Measurements from ENCODE around the gene ANKRD40. TPM values are rescaled to one million over a fixed set of nuclear protein-coding genes. Genes with fewer than 3 reads are reported as not detected.

ANKRD40 gene
- total and polyA plus RNA-seq, 3 donors from 2014 or later, result 24.3 to 31.7 (median 24.7) TPM

- 91 to 94% methylated on average over 24 of the region's 24 CpGs for WGBS, 2 donors
- no peak for DNase-seq
Observed at GRCh38 chr17:50676065-50676975, 31.4 kb downstream of the ANKRD40 start.

GRCh38 chr17:50675627-50676026, 32.1 kb downstream of the ANKRD40 start:
- Histone ChIP-seq H3K36me3 (ENCODE audit: low read depth, missing control alignments) (no peaks in the 10 kb centered on the region), H3K9me3 (no peaks in the 10 kb centered on the region), H3K4me1 (no peaks in the 10 kb centered on the region), H3K27ac (no peak overlapping the region), H3K27me3 (no peaks in the 10 kb centered on the region), H3K4me3 (no peak overlapping the region)
- WGBS, 2 donors, result 91 to 93% methylated on average over 2 to 7 of the region's 7 CpGs
- no peak for DNase-seq
- intact Hi-C loops (cut with DNase I; ENCODE audit: low total_unique reads), result no loop called here
- no peak for TF ChIP-seq CTCF (IDR thresholded peaks at IDR 0.05)
- TF ChIP-seq POLR2A (IDR thresholded peaks at IDR 0.05), result no peak

More at GRCh38 chr17:50676065-50676975, 31.4 kb downstream of the ANKRD40 start:
- intact Hi-C loops (cut with DNase I; ENCODE audit: low total_unique reads), result no loop called here
- no peaks in the 10 kb centered on the region for H3K9me3 ChIP-seq
- no peaks in the 10 kb centered on the region for H3K27me3 ChIP-seq
- no peak overlapping the region for H3K27ac ChIP-seq
- TF ChIP-seq CTCF (IDR thresholded peaks at IDR 0.05), result no peak
- TF ChIP-seq POLR2A (IDR thresholded peaks at IDR 0.05), result no peak
- no peaks in the 10 kb centered on the region for H3K4me1 ChIP-seq
- H3K36me3 ChIP-seq (ENCODE audit: low read depth, missing control alignments), result no peaks in the 10 kb centered on the region
- H3K4me3 ChIP-seq, result no peak overlapping the region

- TF ChIP-seq CTCF (IDR thresholded peaks at IDR 0.05) (no peak), POLR2A (IDR thresholded peaks at IDR 0.05) (no peak)
- intact Hi-C loops (cut with DNase I; ENCODE audit: low total_unique reads), result no loop called here
- Histone ChIP-seq H3K4me1 (no peaks in the 10 kb centered on the region), H3K4me3 (no peak overlapping the region), H3K36me3 (ENCODE audit: low read depth, missing control alignments) (no peaks in the 10 kb centered on the region), H3K27me3 (no peaks in the 10 kb centered on the region), H3K27ac (no peak overlapping the region), H3K9me3 (no peaks in the 10 kb centered on the region)
- 73 to 75% methylated on average over 2 to 3 of the region's 3 CpGs for WGBS, 2 donors
- no peak for DNase-seq
Observed at GRCh38 chr17:50675190-50675589, 32.5 kb downstream of the ANKRD40 start.

- 91 to 92% methylated on average over 13 to 20 of the region's 20 CpGs for WGBS, 2 donors
- Histone ChIP-seq H3K9me3 (no peaks in the 10 kb centered on the region), H3K4me1 (no peaks in the 10 kb centered on the region), H3K27ac (no peak overlapping the region), H3K4me3 (no peak overlapping the region), H3K36me3 (ENCODE audit: low read depth, missing control alignments) (no peaks in the 10 kb centered on the region), H3K27me3 (no peaks in the 10 kb centered on the region)
- TF ChIP-seq POLR2A (IDR thresholded peaks at IDR 0.05), result no peak
- TF ChIP-seq CTCF (IDR thresholded peaks at IDR 0.05), result no peak
- DNase-seq, result no peak
- intact Hi-C loops (cut with DNase I; ENCODE audit: low total_unique reads), result no loop called here
Observed at GRCh38 chr17:50672831-50673551, 34.7 kb downstream of the ANKRD40 start.
